Pancreas (tissue), 10 donors: ENCODE results near the gene ARHGAP6. TPM values are rescaled to one million over a fixed set of nuclear protein-coding genes. Genes with fewer than 3 reads are reported as not detected.
A peak's percentile ranks its signal among the peaks of the same experiment; 100 is the strongest.

Source experiments
- ATAC-seq, 4 donors: fragments of 200-7000 bp; cut with Tn5 transposase; one replicate each; pipeline versions ENCODE4 v1.8.0 to v1.9.1; 2020; ENCODE audit warnings: mild to moderate bottlenecking in 4 of 4, moderate library complexity in 4 of 4
- DNase-seq, 6 donors: peaks; one replicate each; pipeline ENCODE4 v3.0.0-alpha.2; 2020
- FAIRE-seq: peaks from 2 replicates; lab custom pipeline; 2012; peaks lifted over from hg19 to GRCh38; lab: Jason Lieb, UNC
- H3K27ac ChIP-seq, 4 donors: fragments of 200-600 bp; sonication (generic); 1 replicate in 3 of 4; 2 replicates in 1 of 4; pipeline versions ENCODE4 v1.5.0 to v1.8.0; 2020
- H3K27me3 ChIP-seq, 4 donors: fragments of 200-600 bp; one replicate each; pipeline ENCODE4 v1.8.0; 2021
- H3K36me3 ChIP-seq, 3 donors: fragments of 200-600 bp; sonication (generic) in 1 of 3; one replicate each; pipeline versions ENCODE4 v1.5.0 to v1.8.0; 2020 to 2021
- H3K4me1 ChIP-seq, 3 donors: fragments of 200-600 bp; one replicate each; pipeline ENCODE4 v1.8.0; 2021
- H3K4me3 ChIP-seq, 4 donors: fragments of 200-600 bp; sonication (generic) in 2 of 4; one replicate each; pipeline versions ENCODE4 v1.5.0 to v1.8.0; 2020 to 2021
- H3K9me3 ChIP-seq, 4 donors: fragments of 200-600 bp; one replicate each; pipeline ENCODE4 v1.8.0; 2021
- CTCF ChIP-seq, 4 donors: fragments of 200-600 bp; sonication (generic) in 3 of 4; IDR thresholded peaks; one replicate each; pipeline versions ENCODE4 v1.5.0 to v1.8.0; 2021; ENCODE audit warnings: antibody characterized with exemption in 4 of 4
- WGBS, 2 donors: extraction: QIAGEN DNeasy Blood & Tissue Kit; methylation state at CpG; one replicate each; pipeline ENCODE4 v1.1.7; 2013; 5-methylcytosine and 5-hydroxymethylcytosine counted together
- intact Hi-C, 3 donors: fragments of 100-400 bp; cut with DNase I; formaldehyde crosslinking; loops; one replicate each; pipeline versions ENCODE4 v1.11.1 to v1.14.2; 2022
- polyA plus RNA-seq, 2 donors: library from polyadenylated mRNA; stranded (reverse); fragments of 200-250 nt; gene quantifications; one replicate each; pipeline ENCODE4 v1.2.3, GENCODE V29; 2013
- total RNA-seq, 6 donors: library from RNA; stranded (reverse); fragmentation: NEBNext Ultra II Directional in 4 of 6; extraction: Animal tissue kit (Norgen Biotek cat#: 25700) in 4 of 6; gene quantifications; one replicate each; pipeline versions ENCODE4 v1.2.1 to v1.2.4, GENCODE V29; 2021 to 2023
- donor health status: healthy with polysubstance abuse.
- donor health status: DM: no; HTN: no; CAD: no; lungs with moderate emphysema.
- donor health status: DM: no; HTN: no; CAD: no.
- donor health status: control.
- donor health status: control.
- donor health status: Bipolar disorder and iron deficiency.
- donor health status: DM: yes; HTN: yes; CAD: no.
- donor health status: DM: no; HTN: no; CAD: no.
- donor health status: DM: no; HTN: no; CAD: no.
- donor health status: DM: yes; HTN: yes; CAD: no.

The ARHGAP6 gene
- total and polyA plus RNA-seq, 8 donors = 0.79 to 3.3 (median 1.1) TPM

GRCh38 chrX:11196476-11196875 lies 469.2 kb downstream of the ARHGAP6 start:
- H3K27ac ChIP-seq = no peak overlapping the region
- FAIRE-seq (no peak), DNase-seq (no peak), ATAC-seq (no peak)
- H3K27me3 ChIP-seq = peaks cover 0 to 8% (median 2%) of the 10 kb centered on the region in 4 donors
- 52 to 75% methylated on average over 2 of the region's 2 CpGs for WGBS, 2 donors
- intact Hi-C loops = no loop called here
- H3K36me3 ChIP-seq = no peaks in the 10 kb centered on the region
- no peaks in the 10 kb centered on the region for H3K9me3 ChIP-seq
- H3K4me3 ChIP-seq = no peak overlapping the region
- no peaks in the 10 kb centered on the region for H3K4me1 ChIP-seq
- TF ChIP-seq CTCF (IDR thresholded peaks at IDR 0.05) = no peak

- DNase-seq (no peak), ATAC-seq (peak in 1 of 4 donors; percentile 18), FAIRE-seq (no peak)
- Histone ChIP-seq H3K4me1 (no peaks in the 10 kb centered on the region), H3K27me3 (peaks cover 0 to 8% (median 2%) of the 10 kb centered on the region in 4 donors), H3K9me3 (no peaks in the 10 kb centered on the region), H3K27ac (no peak overlapping the region), H3K36me3 (no peaks in the 10 kb centered on the region), H3K4me3 (no peak overlapping the region)
- 40 to 43% methylated on average over 5 of the region's 5 CpGs for WGBS, 2 donors
- no peak for TF ChIP-seq CTCF (IDR thresholded peaks at IDR 0.05)
- intact Hi-C loops = no loop called here
Measured at GRCh38 chrX:11193035-11193469, 472.7 kb downstream of the ARHGAP6 start.

- H3K27me3 ChIP-seq = peaks cover 0 to 8% (median 2%) of the 10 kb centered on the region in 4 donors
- intact Hi-C loops = no loop called here
- no peak for TF ChIP-seq CTCF (IDR thresholded peaks at IDR 0.05)
- peak in 4 of 6 donors; percentile 6 to 42 (median 32) for DNase-seq
- no peak for FAIRE-seq
- peak in 3 of 4 donors; percentile 35 to 43 (median 39) for ATAC-seq
- H3K27ac ChIP-seq = no peak overlapping the region
- no peaks in the 10 kb centered on the region for H3K36me3 ChIP-seq
- H3K9me3 ChIP-seq = no peaks in the 10 kb centered on the region
- H3K4me3 ChIP-seq = no peak overlapping the region
- H3K4me1 ChIP-seq = no peaks in the 10 kb centered on the region
- WGBS, 2 donors = 45 to 54% methylated on average over 8 of the region's 8 CpGs
Measured at GRCh38 chrX:11190745-11191510, 474.8 kb downstream of the ARHGAP6 start.

- DNase-seq = no peak
- Histone ChIP-seq H3K4me3 (no peak overlapping the region), H3K36me3 (no peaks in the 10 kb centered on the region), H3K27me3 (peaks cover 0 to 4% (median 0%) of the 10 kb centered on the region in 4 donors), H3K9me3 (no peaks in the 10 kb centered on the region), H3K4me1 (peaks cover 0 to 5% (median 0%) of the 10 kb centered on the region in 3 donors), H3K27ac (no peak overlapping the region)
- no peak for FAIRE-seq
- WGBS, 2 donors = 89 to 96% methylated on average over 1 of the region's 1 CpG
- intact Hi-C loops = no loop called here
- no peak for ATAC-seq
- TF ChIP-seq CTCF (IDR thresholded peaks at IDR 0.05) = no peak
Measured at GRCh38 chrX:11189097-11189496, 476.6 kb downstream of the ARHGAP6 start.

- Histone ChIP-seq H3K27ac (no peak overlapping the region), H3K27me3 (peaks cover 0 to 4% (median 0%) of the 10 kb centered on the region in 4 donors), H3K4me3 (no peak overlapping the region), H3K36me3 (no peaks in the 10 kb centered on the region), H3K9me3 (no peaks in the 10 kb centered on the region), H3K4me1 (peaks cover 0 to 5% (median 0%) of the 10 kb centered on the region in 3 donors)
- intact Hi-C loops = no loop called here
- FAIRE-seq (no peak), DNase-seq (no peak), ATAC-seq (no peak)
- 74 to 94% methylated on average over 7 of the region's 7 CpGs for WGBS, 2 donors
- TF ChIP-seq CTCF (IDR thresholded peaks at IDR 0.05) = no peak
Measured at GRCh38 chrX:11188664-11189063, 477.1 kb downstream of the ARHGAP6 start.
